H1 (cell line): ENCODE results near the gene NELFCD. TPM values are rescaled to one million over a fixed set of nuclear protein-coding genes. Genes with fewer than 3 reads are reported as not detected.

ENCODE experiments used
- CTCF ChIA-PET: fragments of 300-600 bp; sonication (Branson Sonifier 250); formaldehyde crosslinking; loops from one replicate; lab custom pipeline; 2021; ENCODE audit not compliant: partially characterized antibody; lab: Charles Lee
- POLR2A ChIA-PET: fragments of 300-600 bp; sonication (Branson Sonifier 250); formaldehyde crosslinking; loops from one replicate; lab custom pipeline; 2021; ENCODE audit warnings: inconsistent platforms; ENCODE audit not compliant: partially characterized antibody; lab: Charles Lee
- DNase-seq, 2 experiments: peaks; one replicate each; pipeline versions ENCODE4 v3.0.0 to v3.0.0-alpha.2; 2010 to 2022; ENCODE audit warnings: low spot score in 2 of 2, low read depth in 1 of 2, mixed read lengths in 1 of 2
- FAIRE-seq: peaks from 2 replicates; lab custom pipeline; 2011; peaks lifted over from hg19 to GRCh38; lab: Jason Lieb, UNC
- H2AFZ ChIP-seq: 2 replicates; pipeline ENCODE4 v1.8.1; 2012; ENCODE audit warnings: low read length, inconsistent platforms
- H2AK5ac ChIP-seq: 2 replicates; pipeline ENCODE4 v1.6.1; 2013; ENCODE audit warnings: low read depth, low read length
- H2BK120ac ChIP-seq: replicated peaks from 2 replicates; pipeline ENCODE3; 2013; ENCODE audit warnings: low read depth, low read length, inconsistent platforms
- H2BK12ac ChIP-seq: 2 replicates; pipeline ENCODE4 v1.6.1; 2013; ENCODE audit warnings: low read depth, low read length
- H2BK15ac ChIP-seq: 2 replicates; pipeline ENCODE4 v1.6.1; 2013; ENCODE audit warnings: low read length
- H2BK20ac ChIP-seq: 2 replicates; pipeline ENCODE4 v1.6.1; 2013; ENCODE audit warnings: low read length
- H2BK5ac ChIP-seq: 2 replicates; pipeline ENCODE4 v1.6.1; 2013; ENCODE audit warnings: low read depth, low read length
- H3K14ac ChIP-seq: 2 replicates; pipeline ENCODE4 v1.6.1; 2013; ENCODE audit warnings: inconsistent platforms; ENCODE audit not compliant: insufficient read length
- H3K18ac ChIP-seq: 2 replicates; pipeline ENCODE4 v1.6.1; 2013; ENCODE audit warnings: low read length; ENCODE audit errors: extremely low read depth
- H3K23ac ChIP-seq: 2 replicates; pipeline ENCODE4 v1.6.1; 2013; ENCODE audit warnings: inconsistent platforms; ENCODE audit not compliant: insufficient read length
- H3K23me2 ChIP-seq: 2 replicates; pipeline ENCODE4 v1.6.1; 2013; ENCODE audit warnings: low read depth, low read length
- H3K27ac ChIP-seq: 2 replicates; pipeline ENCODE4 v1.6.1; 2011; ENCODE audit warnings: low read depth, low read length, inconsistent platforms
- H3K27me3 ChIP-seq, 4 experiments: replicated peaks in 1 of 4; 1 replicate in 1 of 4; 2 replicates in 3 of 4; pipeline versions ENCODE4 v1.6.1 to v1.8.1; 2011 to 2013; ENCODE audit warnings: low read length in 3 of 4, mild to moderate bottlenecking in 3 of 4, inconsistent platforms in 2 of 4, mixed read lengths in 2 of 4, moderate library complexity in 1 of 4; ENCODE audit not compliant: control insufficient read depth in 3 of 4, insufficient read depth in 3 of 4; ENCODE audit errors: extremely low read depth in 1 of 4
- H3K36me3 ChIP-seq, 4 experiments: 2 replicates each; pipeline versions ENCODE4 v1.6.1 to v1.8.1; 2011 to 2013; ENCODE audit warnings: mild to moderate bottlenecking in 4 of 4, low read length in 3 of 4, moderate library complexity in 2 of 4, control low read depth in 1 of 4, inconsistent platforms in 1 of 4; ENCODE audit not compliant: insufficient read depth in 4 of 4, control insufficient read depth in 2 of 4
- H3K4ac ChIP-seq: replicated peaks from 2 replicates; pipeline ENCODE3; 2013; ENCODE audit warnings: low read length, low read depth, mixed read lengths, inconsistent platforms; ENCODE audit not compliant: insufficient read length
- H3K4me1 ChIP-seq, 4 experiments: replicated peaks in 1 of 4; 1 replicate in 1 of 4; 2 replicates in 3 of 4; pipeline versions ENCODE4 v1.6.1 to v1.8.1; 2011 to 2013; ENCODE audit warnings: low read length in 3 of 4, inconsistent platforms in 2 of 4, mixed read lengths in 1 of 4; ENCODE audit not compliant: insufficient read depth in 4 of 4, control insufficient read depth in 3 of 4
- H3K4me2 ChIP-seq, 2 experiments: 2 replicates each; pipeline versions ENCODE4 v1.6.1 to v1.8.1; 2011 to 2013; ENCODE audit warnings: low read depth in 2 of 2, low read length in 2 of 2, control low read depth in 1 of 2, inconsistent platforms in 1 of 2, mild to moderate bottlenecking in 1 of 2; ENCODE audit not compliant: insufficient read depth in 1 of 2
- H3K4me3 ChIP-seq, 4 experiments: fragments of 200-600, 300-600 bp in 1 of 4; sonication (generic), shearing (Covaris generic), sonication (Bioruptor Twin) in 1 of 4; 2 replicates each; pipeline versions ENCODE4 v1.5.1 to v1.8.1; 2011 to 2016; ENCODE audit warnings: low read length in 4 of 4, low read depth in 3 of 4, control low read depth in 2 of 4, inconsistent platforms in 2 of 4, mild to moderate bottlenecking in 2 of 4, mixed read lengths in 1 of 4, moderate library complexity in 1 of 4; ENCODE audit not compliant: insufficient read depth in 2 of 4; ENCODE audit errors: extremely low read depth in 1 of 4
- H3K56ac ChIP-seq: replicated peaks from 2 replicates; pipeline ENCODE3; 2013; ENCODE audit warnings: low read depth, mild to moderate bottlenecking, mixed read lengths, low read length, inconsistent platforms; ENCODE audit not compliant: insufficient read length
- H3K79me1 ChIP-seq: 2 replicates; pipeline ENCODE4 v1.6.1; 2013; ENCODE audit warnings: low read depth, low read length, control low read depth
- H3K79me2 ChIP-seq, 2 experiments: 2 replicates each; pipeline versions ENCODE4 v1.6.1 to v1.8.1; 2012 to 2013; ENCODE audit warnings: low read length in 2 of 2, mild to moderate bottlenecking in 2 of 2, inconsistent platforms in 1 of 2; ENCODE audit not compliant: insufficient read depth in 2 of 2, control insufficient read depth in 1 of 2
- H3K9ac ChIP-seq, 4 experiments: replicated peaks in 1 of 4; 1 replicate in 1 of 4; 2 replicates in 3 of 4; pipeline versions ENCODE4 v1.6.1 to v1.8.1; 2011 to 2013; ENCODE audit warnings: low read depth in 3 of 4, low read length in 3 of 4, control low read depth in 2 of 4, mild to moderate bottlenecking in 2 of 4, moderate library complexity in 2 of 4, inconsistent platforms in 1 of 4; ENCODE audit errors: extremely low read depth in 1 of 4
- H3K9me3 ChIP-seq, 2 experiments: 2 replicates each; pipeline versions ENCODE4 v1.6.1 to v1.8.1; 2012 to 2013; ENCODE audit warnings: mild to moderate bottlenecking in 2 of 2, moderate library complexity in 2 of 2, control low read depth in 1 of 2, inconsistent platforms in 1 of 2, low read depth in 1 of 2, low read length in 1 of 2, mixed read lengths in 1 of 2; ENCODE audit not compliant: insufficient read depth in 2 of 2
- H4K20me1 ChIP-seq, 2 experiments: replicated peaks in 1 of 2; 2 replicates each; pipeline versions ENCODE3 to v1.8.1; 2011 to 2013; ENCODE audit warnings: inconsistent platforms in 2 of 2, low read length in 2 of 2, mild to moderate bottlenecking in 1 of 2; ENCODE audit not compliant: insufficient read depth in 2 of 2, control insufficient read depth in 1 of 2
- H4K5ac ChIP-seq: 2 replicates; pipeline ENCODE4 v1.6.1; 2013; ENCODE audit warnings: low read length, low read depth, mixed read lengths, inconsistent platforms; ENCODE audit not compliant: insufficient read length
- H4K8ac ChIP-seq: 2 replicates; pipeline ENCODE4 v1.8.0; 2013; ENCODE audit warnings: mild to moderate bottlenecking, moderate library complexity, low read length, inconsistent platforms; ENCODE audit not compliant: insufficient read depth; ENCODE audit errors: extremely low read depth
- H4K91ac ChIP-seq: replicated peaks from 2 replicates; pipeline ENCODE3; 2013; ENCODE audit warnings: low read length, mixed read lengths, inconsistent platforms; ENCODE audit not compliant: insufficient read length
- BACH1 ChIP-seq: IDR thresholded peaks from 2 replicates; pipeline ENCODE4 v1.6.1; 2012; ENCODE audit warnings: low read length, improper control_type of control experiment
- CTBP2 ChIP-seq: IDR thresholded peaks from 2 replicates; pipeline ENCODE4 v1.7.0; 2011; ENCODE audit warnings: borderline replicate concordance, mild to moderate bottlenecking, moderate library complexity, mixed read lengths, low read length; ENCODE audit not compliant: insufficient read depth, insufficient read length
- EP300 ChIP-seq, 2 experiments: IDR thresholded peaks; 1 replicate in 1 of 2; 2 replicates in 1 of 2; pipeline ENCODE4 v1.6.1; 2011 to 2012; ENCODE audit warnings: low read depth in 2 of 2, low read length in 2 of 2, mild to moderate bottlenecking in 2 of 2, borderline replicate concordance in 1 of 2, inconsistent platforms in 1 of 2, moderate library complexity in 1 of 2
- SIRT6 ChIP-seq: IDR thresholded peaks from one replicate; pipeline ENCODE4 v1.7.1; 2012; ENCODE audit warnings: low read length, inconsistent platforms
- SIX5 ChIP-seq: IDR thresholded peaks from 2 replicates; pipeline ENCODE4 v1.6.1; 2011; ENCODE audit warnings: mild to moderate bottlenecking, low read depth, low read length
- WGBS, 2 experiments: shearing (Covaris generic) in 1 of 2; methylation state at CpG; one replicate each; pipeline versions ENCODE4 v1.1.6 to v1.1.7; 2013 to 2015; ENCODE audit warnings: low lambda C conversion rate in 2 of 2, mixed read lengths in 2 of 2, inconsistent platforms in 1 of 2, low coverage in 1 of 2, missing lambda C conversion rate in 1 of 2; ENCODE audit not compliant: insufficient replicate concordance in 2 of 2, insufficient coverage in 1 of 2, insufficient read length in 1 of 2; ENCODE audit errors: extremely low coverage in 1 of 2, missing lambda C conversion rate in 1 of 2; 5-methylcytosine and 5-hydroxymethylcytosine counted together
- polyA plus RNA-seq, 7 experiments: library from polyadenylated mRNA; depleted of rRNA in 3 of 7; stranded (reverse) in 5 of 7; unstranded in 2 of 7; fragments of >200 nt in 5 of 7; fragments of 200-250 nt in 2 of 7; gene quantifications; 1 replicate in 5 of 7; 2 replicates in 1 of 7; 4 replicates in 1 of 7; pipeline versions ENCODE4 v1.2.1 to v1.2.3, GENCODE V29; 2011 to 2013; ENCODE audit warnings: missing spikeins in 2 of 7, mixed read lengths in 2 of 7
- total RNA-seq: library from RNA; stranded (reverse); fragmentation: NEBNext Ultra II Directional; extraction: Animal tissue kit (Norgen Biotek cat#: 25700); gene quantifications from 2 replicates; pipeline ENCODE4 v1.2.1, GENCODE V29; 2021
- TF ChIP-seq, protein P1 (sequence below): IDR thresholded peaks from 2 replicates; pipeline ENCODE4 v1.6.1; 2011; ENCODE audit warnings: low read depth, mild to moderate bottlenecking, low read length; ENCODE audit not compliant: insufficient read depth

Gene NELFCD
- total and polyA plus RNA-seq, 2 of the 8 experiments (the other 6 are each of a cell fraction or from before 2014, with no cell fraction given), result 35.5 to 59.6 TPM

DNA sequence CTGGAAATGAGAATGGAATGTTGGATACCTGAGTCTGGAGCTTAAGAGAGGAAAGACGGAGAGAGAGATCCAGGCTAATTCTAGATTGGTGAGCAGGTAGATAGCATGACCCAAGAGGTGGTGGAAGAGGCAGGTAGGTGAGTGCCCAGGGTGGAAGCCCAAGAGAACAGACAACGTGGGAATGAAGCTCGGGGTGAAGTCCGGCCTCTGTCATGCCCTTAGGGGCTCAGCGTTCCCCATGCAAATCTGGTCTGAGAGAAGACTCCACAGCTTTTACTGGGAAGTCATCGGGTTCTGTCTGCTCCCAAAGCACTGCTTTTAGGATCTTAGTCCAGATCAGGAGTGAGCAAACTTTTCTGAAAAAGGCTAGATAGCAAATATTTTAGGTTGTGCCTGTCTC lies 3.6 kb downstream of the NELFCD start:
- H3K23me2 ChIP-seq, result no peaks in the 10 kb centered on the region; the same call in 1 of the 2 replicates
- H3K23ac ChIP-seq, result no peak overlapping the region
- no peak overlapping the region for H3K27ac ChIP-seq
- H3K4ac ChIP-seq, result no peak overlapping the region
- peaks cover 4 to 14% of the 10 kb centered on the region in 2 experiments for H4K20me1 ChIP-seq
- no peak overlapping the region for H2AK5ac ChIP-seq
- no peak overlapping the region; a peak in 1 of 7 replicates for H3K9ac ChIP-seq
- no peak overlapping the region for H3K56ac ChIP-seq
- no peak overlapping the region for H3K14ac ChIP-seq
- H3K36me3 ChIP-seq, result peaks cover 22 to 33% (median 26%) of the 10 kb centered on the region in 4 experiments
- H3K79me2 ChIP-seq, result peaks cover 4 to 43% of the 10 kb centered on the region in 2 experiments
- no peak overlapping the region for H2AFZ ChIP-seq
- no peaks in the 10 kb centered on the region for H3K27me3 ChIP-seq
- DNase-seq (no peak), FAIRE-seq (no peak)
- no peak overlapping the region for H2BK15ac ChIP-seq
- 85% methylated on average over 6 of the region's 6 CpGs; no CpG with 5 or more reads in 1 of the 2 experiments for WGBS, 2 experiments
- TF ChIP-seq SIRT6, result no peak
- TF ChIP-seq, protein P1, sequence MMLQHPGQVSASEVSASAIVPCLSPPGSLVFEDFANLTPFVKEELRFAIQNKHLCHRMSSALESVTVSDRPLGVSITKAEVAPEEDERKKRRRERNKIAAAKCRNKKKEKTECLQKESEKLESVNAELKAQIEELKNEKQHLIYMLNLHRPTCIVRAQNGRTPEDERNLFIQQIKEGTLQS, result no peak
- TF ChIP-seq BACH1, result no peak
- no peak for TF ChIP-seq EP300 (IDR thresholded peaks at IDR 0.05; ENCODE audit: borderline replicate concordance in 1 of 2, low read depth in 2 of 2, low read length in 2 of 2)
- no peak for TF ChIP-seq CTBP2
- TF ChIP-seq SIX5, result no peak
- H3K4me1 ChIP-seq, result no peaks in the 10 kb centered on the region
- no peak overlapping the region for H4K91ac ChIP-seq
- no peak overlapping the region for H3K4me2 ChIP-seq
- H4K8ac ChIP-seq, result no peak overlapping the region
- H4K5ac ChIP-seq, result no peak overlapping the region
- H2BK20ac ChIP-seq, result no peak overlapping the region
- no peaks in the 10 kb centered on the region for H3K9me3 ChIP-seq
- no peak overlapping the region for H2BK120ac ChIP-seq
- no peak overlapping the region for H2BK5ac ChIP-seq
- peaks cover 18% of the 10 kb centered on the region for H3K79me1 ChIP-seq
- H2BK12ac ChIP-seq, result no peak overlapping the region
- H3K4me3 ChIP-seq, result no peak overlapping the region
- ChIA-PET POLR2A (interaction anchor here (0.9 to 2.6 kb wide), 6 partner anchors 9 to 428 kb away, joined by 3 to 7 read pairs (median 4); no protein-coding TSS in a partner anchor), CTCF (interaction anchor here (0.8 to 1.2 kb wide), 2 partner anchors 12 to 103 kb away, joined by 3 read pairs; no protein-coding TSS in a partner anchor)
- no peak overlapping the region for H3K18ac ChIP-seq
